Smooth muscle cell (in vitro differentiated cells): ENCODE data around the gene APLP1. TPM values are rescaled to one million over a fixed set of nuclear protein-coding genes. Genes with fewer than 3 reads are reported as not detected.

Source experiments
- DNase-seq: peaks from one replicate; lab custom pipeline; 2025; ENCODE audit not compliant: unreplicated experiment; lab: John Stamatoyannopoulos, UW
- H2AFZ ChIP-seq: fragments of 200-600 bp; sonication (generic); 2 replicates; pipeline ENCODE4 v1.6.0; 2016; ENCODE audit warnings: antibody characterized with exemption, low read depth, mild to moderate bottlenecking
- H3F3A ChIP-seq: fragments of 200-600 bp; sonication (generic); 2 replicates; pipeline ENCODE4 v1.6.0; 2017; ENCODE audit warnings: antibody characterized with exemption, low read depth
- H3K27ac ChIP-seq: fragments of 200-600 bp; sonication (generic); 2 replicates; pipeline ENCODE4 v1.5.1; 2016; ENCODE audit warnings: low read depth, mild to moderate bottlenecking
- H3K27me3 ChIP-seq: fragments of 200-600 bp; sonication (generic); 2 replicates; pipeline ENCODE4 v1.6.1; 2016; ENCODE audit warnings: low read depth, mild to moderate bottlenecking
- H3K36me3 ChIP-seq: fragments of 200-600 bp; sonication (generic); 2 replicates; pipeline ENCODE4 v1.5.1; 2016; ENCODE audit warnings: low read depth
- H3K4me1 ChIP-seq: fragments of 200-600 bp; sonication (generic); 2 replicates; pipeline ENCODE4 v1.5.1; 2016; ENCODE audit warnings: low read depth
- H3K4me2 ChIP-seq: fragments of 200-600 bp; sonication (generic); 2 replicates; pipeline ENCODE4 v1.6.0; 2016; ENCODE audit warnings: mild to moderate bottlenecking
- H3K4me3 ChIP-seq: fragments of 200-600 bp; sonication (generic); 2 replicates; pipeline ENCODE4 v1.5.1; 2016; ENCODE audit warnings: mild to moderate bottlenecking
- H3K79me2 ChIP-seq: fragments of 200-600 bp; sonication (generic); 2 replicates; pipeline ENCODE4 v1.6.0; 2016; ENCODE audit warnings: low read depth, mild to moderate bottlenecking
- H3K9ac ChIP-seq: fragments of 200-600 bp; sonication (generic); 2 replicates; pipeline ENCODE4 v1.6.0; 2016; ENCODE audit warnings: low read depth
- H3K9me3 ChIP-seq: fragments of 200-600 bp; sonication (generic); replicated peaks from 2 replicates; pipeline ENCODE4 v1.5.1; 2016; ENCODE audit warnings: low read depth
- H4K20me1 ChIP-seq: fragments of 200-600 bp; sonication (generic); 2 replicates; pipeline ENCODE4 v1.6.0; 2016; ENCODE audit warnings: low read depth
- WGBS: methylation state at CpG from one replicate; pipeline ENCODE4 v1.1.7; 2016; ENCODE audit warnings: low lambda C conversion rate; 5-methylcytosine and 5-hydroxymethylcytosine counted together
- polyA plus RNA-seq: library from polyadenylated mRNA; unstranded; fragments of >200 nt; fragmentation: Nextera tagmentation; extraction: Ambion mirVana; gene quantifications from 2 replicates; pipeline ENCODE4 v1.2.1, GENCODE V29; 2016
- total RNA-seq: library from RNA; depleted of rRNA; stranded (reverse); fragments of >200 nt; gene quantifications from 2 replicates; pipeline ENCODE4 v1.2.3, GENCODE V29; 2014
- TF ChIP-seq, protein P1 (sequence below): fragments of 200-600 bp; sonication (generic); IDR thresholded peaks from 2 replicates; pipeline ENCODE4 v1.5.1; 2017; ENCODE audit warnings: borderline replicate concordance, mild to moderate bottlenecking, antibody characterized with exemption; ENCODE audit not compliant: insufficient read depth, poor library complexity, severe bottlenecking

The APLP1 gene
- total and polyA plus RNA-seq, 2 experiments from 2014 or later = 81.8 to 114 TPM

DNA sequence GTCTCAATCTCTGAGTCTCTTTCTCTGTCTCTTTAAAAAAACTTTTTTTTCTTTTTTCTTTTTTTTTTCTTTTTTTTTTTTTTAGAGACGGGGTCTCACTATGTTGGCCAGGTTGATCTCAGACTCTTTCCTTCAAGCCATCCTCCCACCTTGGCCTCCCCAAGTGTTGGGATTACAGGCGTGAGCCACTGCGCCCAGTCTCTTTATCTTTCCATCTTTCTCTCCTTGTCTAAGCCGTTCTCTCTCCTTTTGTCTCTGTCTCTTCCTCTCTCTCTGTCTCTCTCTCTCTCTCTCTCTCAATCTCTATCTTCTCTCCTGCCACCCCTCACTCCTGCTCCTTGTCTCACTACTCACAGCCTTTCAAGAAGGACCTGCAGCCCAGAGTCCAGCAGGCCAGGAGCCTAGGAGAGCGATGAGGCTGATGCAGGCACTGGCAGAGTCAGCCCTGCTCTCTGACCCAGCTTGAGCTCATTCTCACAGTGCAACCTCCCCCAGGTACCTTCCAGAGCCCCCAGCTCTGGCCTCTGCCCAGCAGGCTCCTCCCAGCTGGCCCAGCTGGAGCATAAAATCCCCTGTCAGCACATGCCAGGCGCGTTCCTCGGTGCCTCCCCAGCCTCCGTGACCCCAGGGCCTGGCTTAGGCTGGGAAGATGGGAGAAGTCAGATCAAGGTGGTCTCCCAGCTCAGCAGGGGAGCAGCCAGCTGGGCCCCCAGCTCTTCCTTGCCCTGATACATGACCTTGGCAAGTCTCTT, 16.2 kb upstream of the APLP1 start, which contains the start of gene NPHS1:
Gene NPHS1 (minus strand): TSS at position 476 of the 752 bp plus-strand sequence. CDS start 667 bp downstream, outside the sequence.
- H3K27ac ChIP-seq = no peak within 1 kb of the TSS
- no peak for DNase-seq
- no peaks in the 10 kb centered on the region for H3K4me1 ChIP-seq
- H2AFZ ChIP-seq = no peak within 1 kb of the TSS
- H3K36me3 ChIP-seq = no peaks in the 10 kb centered on the region
- H3K27me3 ChIP-seq = peaks cover 87% of the 10 kb centered on the region
- H3F3A ChIP-seq = no peaks in the 10 kb centered on the region
- TF ChIP-seq, protein P1, sequence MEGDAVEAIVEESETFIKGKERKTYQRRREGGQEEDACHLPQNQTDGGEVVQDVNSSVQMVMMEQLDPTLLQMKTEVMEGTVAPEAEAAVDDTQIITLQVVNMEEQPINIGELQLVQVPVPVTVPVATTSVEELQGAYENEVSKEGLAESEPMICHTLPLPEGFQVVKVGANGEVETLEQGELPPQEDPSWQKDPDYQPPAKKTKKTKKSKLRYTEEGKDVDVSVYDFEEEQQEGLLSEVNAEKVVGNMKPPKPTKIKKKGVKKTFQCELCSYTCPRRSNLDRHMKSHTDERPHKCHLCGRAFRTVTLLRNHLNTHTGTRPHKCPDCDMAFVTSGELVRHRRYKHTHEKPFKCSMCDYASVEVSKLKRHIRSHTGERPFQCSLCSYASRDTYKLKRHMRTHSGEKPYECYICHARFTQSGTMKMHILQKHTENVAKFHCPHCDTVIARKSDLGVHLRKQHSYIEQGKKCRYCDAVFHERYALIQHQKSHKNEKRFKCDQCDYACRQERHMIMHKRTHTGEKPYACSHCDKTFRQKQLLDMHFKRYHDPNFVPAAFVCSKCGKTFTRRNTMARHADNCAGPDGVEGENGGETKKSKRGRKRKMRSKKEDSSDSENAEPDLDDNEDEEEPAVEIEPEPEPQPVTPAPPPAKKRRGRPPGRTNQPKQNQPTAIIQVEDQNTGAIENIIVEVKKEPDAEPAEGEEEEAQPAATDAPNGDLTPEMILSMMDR = no peak
- no peak within 1 kb of the TSS for H3K4me3 ChIP-seq
- no peaks in the 10 kb centered on the region for H3K79me2 ChIP-seq
- no peak within 1 kb of the TSS for H3K9ac ChIP-seq
- no peaks in the 10 kb centered on the region for H3K9me3 ChIP-seq
- WGBS = 60% methylated on average over 5 of the region's 9 CpGs
- no peaks in the 10 kb centered on the region for H4K20me1 ChIP-seq
- H3K4me2 ChIP-seq = no peak within 1 kb of the TSS

DNA sequence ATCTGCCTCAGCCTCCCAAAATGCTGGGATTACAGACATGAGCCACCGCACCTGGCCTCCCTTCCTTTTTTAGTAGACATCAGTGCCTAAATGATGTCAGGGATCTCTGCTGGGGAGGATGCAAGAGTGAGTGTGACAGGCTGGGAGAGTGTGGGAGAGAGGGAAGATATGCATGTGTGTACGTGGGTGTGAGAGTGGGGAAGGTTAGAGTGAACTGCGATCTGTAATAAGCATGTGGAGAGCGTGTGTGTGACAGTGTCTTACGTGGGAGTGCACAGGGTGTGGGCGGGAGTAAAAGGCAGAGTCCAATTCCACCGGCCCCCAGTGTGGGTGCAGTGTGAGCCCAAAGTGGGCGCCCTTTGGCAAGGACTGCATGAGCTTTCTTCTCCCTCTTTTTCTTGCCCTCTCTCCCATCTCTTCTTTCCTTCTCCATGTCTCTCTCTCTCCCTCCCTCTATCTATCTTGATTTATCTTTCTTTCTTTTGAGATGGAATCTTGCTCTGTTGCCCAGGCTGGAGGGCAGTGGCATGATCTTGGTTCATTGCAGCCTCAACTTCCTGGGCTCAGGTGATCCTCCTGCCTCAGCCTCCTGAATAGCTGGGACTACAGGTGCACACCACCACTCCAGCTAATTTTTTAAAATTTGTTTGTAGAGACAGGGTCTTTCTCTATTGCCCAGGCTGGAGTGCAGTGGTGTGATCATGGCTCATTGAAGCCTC, 15.2 kb upstream of the APLP1 start:
- Histone ChIP-seq H3K27me3 (peaks cover 88% of the 10 kb centered on the region), H3K27ac (no peak overlapping the region), H4K20me1 (no peaks in the 10 kb centered on the region), H3F3A (no peaks in the 10 kb centered on the region), H3K36me3 (no peaks in the 10 kb centered on the region), H2AFZ (no peak overlapping the region), H3K9ac (no peak overlapping the region), H3K9me3 (no peaks in the 10 kb centered on the region), H3K4me3 (no peak overlapping the region), H3K79me2 (no peaks in the 10 kb centered on the region), H3K4me2 (no peak overlapping the region), H3K4me1 (no peaks in the 10 kb centered on the region)
- WGBS = 80% methylated on average over 8 of the region's 8 CpGs
- TF ChIP-seq, protein P1 = no peak
- no peak for DNase-seq

DNA sequence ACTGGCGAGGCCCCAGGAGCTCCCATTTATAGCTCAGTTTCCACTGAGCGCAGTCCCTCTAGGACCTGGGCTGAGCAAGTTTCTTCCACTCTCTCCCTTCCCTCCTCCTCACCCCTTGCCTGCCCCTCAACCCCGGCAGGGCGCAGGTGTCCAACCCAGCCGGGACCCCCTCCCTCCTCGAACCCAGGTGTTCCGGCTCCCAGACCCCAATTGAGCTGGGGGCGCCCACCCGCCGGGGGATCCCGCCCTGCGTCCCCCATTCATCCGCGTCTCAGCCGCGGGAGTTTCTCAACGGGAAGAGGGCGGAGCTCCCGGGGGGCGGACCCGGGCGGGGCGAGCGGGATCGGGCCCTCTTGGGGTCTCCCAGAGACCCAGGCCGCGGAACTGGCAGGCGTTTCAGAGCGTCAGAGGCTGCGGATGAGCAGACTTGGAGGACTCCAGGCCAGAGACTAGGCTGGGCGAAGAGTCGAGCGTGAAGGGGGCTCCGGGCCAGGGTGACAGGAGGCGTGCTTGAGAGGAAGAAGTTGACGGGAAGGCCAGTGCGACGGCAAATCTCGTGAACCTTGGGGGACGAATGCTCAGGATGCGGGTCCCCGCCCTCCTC, 11.7 kb upstream of the APLP1 start, which contains the start of gene KIRREL2:
Gene KIRREL2 (plus strand): TSS at position 366 of the 604 bp plus-strand sequence. CDS start 209 bp downstream, at position 575.
- Histone ChIP-seq H3K9ac (no peak within 1 kb of the TSS), H4K20me1 (no peaks in the 10 kb centered on the region), H3K27me3 (peaks cover 90% of the 10 kb centered on the region), H3F3A (no peaks in the 10 kb centered on the region), H3K79me2 (no peaks in the 10 kb centered on the region), H3K36me3 (no peaks in the 10 kb centered on the region), H3K4me2 (peak within 1 kb of the TSS; percentile 95), H3K9me3 (no peaks in the 10 kb centered on the region), H2AFZ (peak within 1 kb of the TSS; percentile 98), H3K4me1 (no peaks in the 10 kb centered on the region), H3K27ac (no peak within 1 kb of the TSS), H3K4me3 (peak within 1 kb of the TSS; percentile 80)
- TF ChIP-seq, protein P1 = no peak
- no peak for DNase-seq
- WGBS = 2% methylated on average over 27 of the region's 42 CpGs
